Measurements from ENCODE around the gene CSNK2B.
A peak's percentile ranks its signal among the peaks of the same experiment; 100 is the strongest.

The CSNK2B gene

DNA sequence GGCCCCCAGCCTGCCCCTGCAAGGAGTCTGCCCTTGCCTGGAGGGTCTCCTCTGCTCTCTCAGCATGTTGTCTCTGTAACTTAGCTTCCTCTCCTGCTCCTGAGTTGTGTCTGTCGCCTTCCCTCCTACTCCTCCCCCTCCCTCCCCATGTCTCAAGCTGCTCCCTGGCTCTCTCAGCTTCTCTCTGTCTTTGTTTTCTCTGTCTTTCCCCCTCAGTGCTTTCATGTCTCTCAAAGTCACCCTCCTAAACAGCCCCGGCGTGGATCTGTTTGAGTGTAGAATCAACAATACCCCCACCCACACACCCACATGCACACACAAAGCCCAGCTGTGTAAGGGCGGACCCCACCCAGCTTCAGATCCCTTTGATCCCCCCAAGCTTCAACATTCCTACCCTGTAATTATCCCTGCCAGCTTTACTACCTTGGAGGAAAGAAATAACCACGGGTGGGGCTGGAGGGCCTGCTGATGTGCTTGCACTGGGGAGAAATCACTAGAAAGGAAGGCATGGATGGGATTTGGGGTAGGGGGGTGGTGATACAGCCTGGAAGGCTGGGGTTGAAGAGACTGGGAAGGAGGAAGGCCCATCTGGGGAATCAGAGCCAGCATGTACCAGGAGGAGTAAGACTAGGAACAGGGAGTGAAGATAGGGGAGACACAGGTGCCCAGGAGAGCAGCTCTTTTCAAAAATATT, 48.3 kb downstream of the CSNK2B start (continued):
- TF ChIP-seq ZNF549 (tag by site-specific recombination; IDR thresholded peaks at IDR 0.05) = no peak
- no peak for TF ChIP-seq ZNF10 (tag by site-specific recombination; IDR thresholded peaks at IDR 0.05)
- TF ChIP-seq ZNF791 (tag by site-specific recombination; IDR thresholded peaks at IDR 0.05) = no peak
- no peak for TF ChIP-seq ZNF514 (tag by site-specific recombination; IDR thresholded peaks at IDR 0.05)
- TF ChIP-seq ZNF600 (tag by site-specific recombination; IDR thresholded peaks at IDR 0.05) = peak; percentile 39; the same call in 1 of the 2 replicates
- TF ChIP-seq ZBTB21 (tag by site-specific recombination; IDR thresholded peaks at IDR 0.05) = no peak
- TF ChIP-seq, protein P1, sequence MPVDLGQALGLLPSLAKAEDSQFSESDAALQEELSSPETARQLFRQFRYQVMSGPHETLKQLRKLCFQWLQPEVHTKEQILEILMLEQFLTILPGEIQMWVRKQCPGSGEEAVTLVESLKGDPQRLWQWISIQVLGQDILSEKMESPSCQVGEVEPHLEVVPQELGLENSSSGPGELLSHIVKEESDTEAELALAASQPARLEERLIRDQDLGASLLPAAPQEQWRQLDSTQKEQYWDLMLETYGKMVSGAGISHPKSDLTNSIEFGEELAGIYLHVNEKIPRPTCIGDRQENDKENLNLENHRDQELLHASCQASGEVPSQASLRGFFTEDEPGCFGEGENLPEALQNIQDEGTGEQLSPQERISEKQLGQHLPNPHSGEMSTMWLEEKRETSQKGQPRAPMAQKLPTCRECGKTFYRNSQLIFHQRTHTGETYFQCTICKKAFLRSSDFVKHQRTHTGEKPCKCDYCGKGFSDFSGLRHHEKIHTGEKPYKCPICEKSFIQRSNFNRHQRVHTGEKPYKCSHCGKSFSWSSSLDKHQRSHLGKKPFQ (tag by site-specific recombination; IDR thresholded peaks at IDR 0.05) = no peak
- TF ChIP-seq, protein P2, sequence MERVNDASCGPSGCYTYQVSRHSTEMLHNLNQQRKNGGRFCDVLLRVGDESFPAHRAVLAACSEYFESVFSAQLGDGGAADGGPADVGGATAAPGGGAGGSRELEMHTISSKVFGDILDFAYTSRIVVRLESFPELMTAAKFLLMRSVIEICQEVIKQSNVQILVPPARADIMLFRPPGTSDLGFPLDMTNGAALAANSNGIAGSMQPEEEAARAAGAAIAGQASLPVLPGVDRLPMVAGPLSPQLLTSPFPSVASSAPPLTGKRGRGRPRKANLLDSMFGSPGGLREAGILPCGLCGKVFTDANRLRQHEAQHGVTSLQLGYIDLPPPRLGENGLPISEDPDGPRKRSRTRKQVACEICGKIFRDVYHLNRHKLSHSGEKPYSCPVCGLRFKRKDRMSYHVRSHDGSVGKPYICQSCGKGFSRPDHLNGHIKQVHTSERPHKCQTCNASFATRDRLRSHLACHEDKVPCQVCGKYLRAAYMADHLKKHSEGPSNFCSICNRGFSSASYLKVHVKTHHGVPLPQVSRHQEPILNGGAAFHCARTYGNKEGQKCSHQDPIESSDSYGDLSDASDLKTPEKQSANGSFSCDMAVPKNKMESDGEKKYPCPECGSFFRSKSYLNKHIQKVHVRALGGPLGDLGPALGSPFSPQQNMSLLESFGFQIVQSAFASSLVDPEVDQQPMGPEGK (tag by site-specific recombination; IDR thresholded peaks at IDR 0.05) = peak; percentile 63; the same call in 1 of the 2 replicates
- TF ChIP-seq SALL2 (tag by site-specific recombination; IDR thresholded peaks at IDR 0.05; ENCODE audit: borderline replicate concordance) = no peak
- TF ChIP-seq SETDB1 (IDR thresholded peaks at IDR 0.05; ENCODE audit: insufficient read length, low read length) = no peak
- no peak for TF ChIP-seq ZNF174 (tag by site-specific recombination; IDR thresholded peaks at IDR 0.05)
- peak; percentile 67; the same call in 1 of the 2 replicates for TF ChIP-seq TCF7L2 (IDR thresholded peaks at IDR 0.05; ENCODE audit: borderline replicate concordance, low read depth, low read length)
- no peak for TF ChIP-seq ZNF837 (tag by site-specific recombination; IDR thresholded peaks at IDR 0.05)
- 0 out of 2 replicates have a peak, but pooled peaks have one; percentile 37 for TF ChIP-seq KLF7 (tag by site-specific recombination; IDR thresholded peaks at IDR 0.05; ENCODE audit: borderline replicate concordance)
- TF ChIP-seq, protein P3, sequence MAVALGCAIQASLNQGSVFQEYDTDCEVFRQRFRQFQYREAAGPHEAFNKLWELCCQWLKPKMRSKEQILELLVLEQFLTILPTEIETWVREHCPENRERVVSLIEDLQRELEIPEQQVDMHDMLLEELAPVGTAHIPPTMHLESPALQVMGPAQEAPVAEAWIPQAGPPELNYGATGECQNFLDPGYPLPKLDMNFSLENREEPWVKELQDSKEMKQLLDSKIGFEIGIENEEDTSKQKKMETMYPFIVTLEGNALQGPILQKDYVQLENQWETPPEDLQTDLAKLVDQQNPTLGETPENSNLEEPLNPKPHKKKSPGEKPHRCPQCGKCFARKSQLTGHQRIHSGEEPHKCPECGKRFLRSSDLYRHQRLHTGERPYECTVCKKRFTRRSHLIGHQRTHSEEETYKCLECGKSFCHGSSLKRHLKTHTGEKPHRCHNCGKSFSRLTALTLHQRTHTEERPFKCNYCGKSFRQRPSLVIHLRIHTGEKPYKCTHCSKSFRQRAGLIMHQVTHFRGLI (tag by site-specific recombination; IDR thresholded peaks at IDR 0.05) = no peak
- peak; percentile 26; the same call in 1 of the 2 replicates for TF ChIP-seq ZBTB20 (tag by site-specific recombination; IDR thresholded peaks at IDR 0.05)
- no peak for TF ChIP-seq HOXA7 (CRISPR knock-in tag; IDR thresholded peaks at IDR 0.05; ENCODE audit: borderline replicate concordance)
- peak; percentile 40; the same call in 1 of the 2 replicates for TF ChIP-seq GLIS2 (tag by site-specific recombination; IDR thresholded peaks at IDR 0.05)
- no peak for TF ChIP-seq ZNF544 (tag by site-specific recombination; IDR thresholded peaks at IDR 0.05)
- TF ChIP-seq, protein P4, sequence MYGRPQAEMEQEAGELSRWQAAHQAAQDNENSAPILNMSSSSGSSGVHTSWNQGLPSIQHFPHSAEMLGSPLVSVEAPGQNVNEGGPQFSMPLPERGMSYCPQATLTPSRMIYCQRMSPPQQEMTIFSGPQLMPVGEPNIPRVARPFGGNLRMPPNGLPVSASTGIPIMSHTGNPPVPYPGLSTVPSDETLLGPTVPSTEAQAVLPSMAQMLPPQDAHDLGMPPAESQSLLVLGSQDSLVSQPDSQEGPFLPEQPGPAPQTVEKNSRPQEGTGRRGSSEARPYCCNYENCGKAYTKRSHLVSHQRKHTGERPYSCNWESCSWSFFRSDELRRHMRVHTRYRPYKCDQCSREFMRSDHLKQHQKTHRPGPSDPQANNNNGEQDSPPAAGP (tag by site-specific recombination; IDR thresholded peaks at IDR 0.05) = peak; percentile 96
- TF ChIP-seq ZBTB48 (tag by site-specific recombination; IDR thresholded peaks at IDR 0.05) = no peak
- TF ChIP-seq SP7 (tag by site-specific recombination; IDR thresholded peaks at IDR 0.05) = peak; percentile 99
- TF ChIP-seq IKZF3 (tag by site-specific recombination; IDR thresholded peaks at IDR 0.05) = peak; percentile 11; the same call in 1 of the 2 replicates
- TF ChIP-seq MYNN (tag by site-specific recombination; IDR thresholded peaks at IDR 0.05; ENCODE audit: borderline replicate concordance) = no peak
- peak; percentile 84 for TF ChIP-seq MZF1 (tag by site-specific recombination; IDR thresholded peaks at IDR 0.05; ENCODE audit: borderline replicate concordance)
- TF ChIP-seq ZNF354C (tag by site-specific recombination; IDR thresholded peaks at IDR 0.05; ENCODE audit: borderline replicate concordance, low read depth) = no peak
- no peak for TF ChIP-seq RBAK (tag by site-specific recombination; IDR thresholded peaks at IDR 0.05)
- TF ChIP-seq, protein P5, sequence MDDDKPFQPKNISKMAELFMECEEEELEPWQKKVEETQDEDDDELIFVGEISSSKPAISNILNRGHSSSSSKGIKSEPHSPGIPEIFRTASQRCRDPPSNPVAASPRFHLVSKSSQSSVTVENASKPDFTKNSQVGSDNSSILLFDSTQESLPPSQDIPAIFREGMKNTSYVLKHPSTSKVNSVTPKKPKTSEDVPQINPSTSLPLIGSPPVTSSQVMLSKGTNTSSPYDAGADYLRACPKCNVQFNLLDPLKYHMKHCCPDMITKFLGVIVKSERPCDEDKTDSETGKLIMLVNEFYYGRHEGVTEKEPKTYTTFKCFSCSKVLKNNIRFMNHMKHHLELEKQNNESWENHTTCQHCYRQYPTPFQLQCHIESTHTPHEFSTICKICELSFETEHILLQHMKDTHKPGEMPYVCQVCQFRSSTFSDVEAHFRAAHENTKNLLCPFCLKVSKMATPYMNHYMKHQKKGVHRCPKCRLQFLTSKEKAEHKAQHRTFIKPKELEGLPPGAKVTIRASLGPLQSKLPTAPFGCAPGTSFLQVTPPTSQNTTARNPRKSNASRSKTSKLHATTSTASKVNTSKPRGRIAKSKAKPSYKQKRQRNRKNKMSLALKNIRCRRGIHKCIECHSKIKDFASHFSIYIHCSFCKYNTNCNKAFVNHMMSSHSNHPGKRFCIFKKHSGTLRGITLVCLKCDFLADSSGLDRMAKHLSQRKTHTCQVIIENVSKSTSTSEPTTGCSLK (tag by site-specific recombination; IDR thresholded peaks at IDR 0.05) = no peak
- no peak for TF ChIP-seq ZNF155 (tag by site-specific recombination; IDR thresholded peaks at IDR 0.05)
- peak; percentile 100 for TF ChIP-seq ZNF394 (tag by site-specific recombination; IDR thresholded peaks at IDR 0.05; ENCODE audit: borderline replicate concordance)
- no peak for TF ChIP-seq ZNF501 (tag by site-specific recombination; IDR thresholded peaks at IDR 0.05)
- TF ChIP-seq ZNF629 (tag by site-specific recombination; IDR thresholded peaks at IDR 0.05) = no peak
- peak; percentile 99 for TF ChIP-seq EGR2 (tag by site-specific recombination; IDR thresholded peaks at IDR 0.05; ENCODE audit: low read depth)
